GM18909 (cell line): ENCODE measurements around the gene NRM.
A peak's percentile ranks its signal among the peaks of the same experiment; 100 is the strongest.
"Not testable (repeated sequence)": the region's sequence is repeated elsewhere in the genome, so short reads cannot be mapped to it uniquely, and the experiment has no call there.

Source experiments
- ATAC-seq: cut with Tn5 transposase; IDR thresholded peaks from one replicate; pipeline ENCODE4 v1.9.1; 2021; ENCODE audit warnings: mild to moderate bottlenecking; ENCODE audit not compliant: unreplicated experiment, poor library complexity

NRM gene

GRCh38 chr6:30721198-30722024 lies 30.6 kb upstream of the NRM start:
- peak; percentile 35 for ATAC-seq

GRCh38 chr6:30720738-30721197 lies 30.0 kb upstream of the NRM start:
- ATAC-seq: no peak

DNA sequence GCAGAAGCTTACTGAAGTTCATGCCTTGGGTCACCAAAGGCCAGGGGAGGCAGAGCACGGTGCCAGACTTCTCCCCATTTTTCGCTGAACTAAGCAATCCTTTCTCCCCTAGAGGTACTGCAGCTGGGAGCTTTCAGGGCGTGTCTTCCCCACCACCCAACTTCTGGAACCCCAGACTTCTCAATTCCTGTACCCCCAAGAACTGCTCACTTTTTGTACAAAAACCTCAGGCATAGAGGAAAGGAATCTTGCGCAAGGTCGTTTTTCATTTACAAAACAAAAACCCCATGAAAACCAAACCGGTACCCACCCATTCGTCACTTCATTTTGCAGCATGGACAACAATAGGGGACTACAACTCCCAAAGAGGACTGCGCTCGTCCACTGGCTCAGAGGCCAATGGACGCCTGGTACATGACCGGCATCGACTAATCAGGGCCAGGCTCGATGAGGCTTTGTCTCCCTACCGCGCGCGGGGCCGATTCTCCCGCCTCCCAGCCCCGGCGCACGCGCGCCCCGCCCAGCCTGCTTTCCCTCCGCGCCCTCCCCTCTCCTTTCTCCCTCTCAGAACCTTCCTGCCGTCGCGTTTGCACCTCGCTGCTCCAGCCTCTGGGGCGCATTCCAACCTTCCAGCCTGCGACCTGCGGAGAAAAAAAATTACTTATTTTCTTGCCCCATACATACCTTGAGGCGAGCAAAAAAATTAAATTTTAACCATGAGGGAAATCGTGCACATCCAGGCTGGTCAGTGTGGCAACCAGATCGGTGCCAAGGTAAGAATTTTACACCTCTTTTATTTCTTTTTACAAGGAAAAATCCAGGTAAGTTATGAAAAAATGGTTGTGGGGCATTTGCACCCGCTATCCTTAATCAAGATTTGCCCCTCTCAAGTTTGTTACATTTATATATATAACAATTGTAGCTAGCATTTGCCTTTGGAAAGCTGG lies 29.3 kb upstream of the NRM start, which contains the start of gene TUBB:
Gene TUBB, plus strand, starts transcription at position 562 of the 947 bp plus-strand sequence. Its CDS starts 155 bp downstream, at position 717.
- peak; percentile 51 for ATAC-seq

DNA sequence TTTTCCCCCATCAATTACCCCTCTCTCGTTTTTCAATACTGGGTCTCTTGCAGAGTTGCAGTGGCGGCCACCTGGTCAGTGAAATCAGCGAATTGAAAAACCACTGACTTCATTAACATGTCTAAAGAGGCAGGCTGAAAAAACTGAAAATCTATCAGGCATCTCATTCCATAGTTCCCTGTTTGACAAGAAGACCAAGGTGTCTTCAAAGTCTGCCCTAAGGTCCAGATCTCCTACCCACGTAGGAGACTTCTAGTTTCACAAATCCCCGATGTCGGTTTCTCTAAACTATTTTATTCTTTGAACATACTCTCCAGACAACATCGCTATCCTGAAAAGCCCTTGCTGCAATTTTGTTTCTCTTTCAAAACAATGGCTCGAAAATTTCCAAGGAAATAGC lies 28.6 kb upstream of the NRM start:
- ATAC-seq: no peak

- not testable (repeated sequence) for ATAC-seq
These were observed 27.3 kb upstream of the NRM start for GRCh38 chr6:30717845-30718720.

- ATAC-seq: peak; percentile 73
These were observed 26.5 kb upstream of the NRM start, which contains the start of gene MDC1 for GRCh38 chr6:30717129-30717844. Gene MDC1 (minus strand): TSS chr6:30717281. CDS start chr6:30715175, 2,106 bp downstream.

GRCh38 chr6:30716879-30717128 lies 26.0 kb upstream of the NRM start:
- no peak for ATAC-seq

GRCh38 chr6:30714263-30714662 lies 23.5 kb upstream of the NRM start:
- ATAC-seq: no peak

GRCh38 chr6:30712441-30712945 lies 21.7 kb upstream of the NRM start:
- no peak for ATAC-seq

GRCh38 chr6:30711758-30712380 lies 21.1 kb upstream of the NRM start:
- ATAC-seq: peak; percentile 56

DNA sequence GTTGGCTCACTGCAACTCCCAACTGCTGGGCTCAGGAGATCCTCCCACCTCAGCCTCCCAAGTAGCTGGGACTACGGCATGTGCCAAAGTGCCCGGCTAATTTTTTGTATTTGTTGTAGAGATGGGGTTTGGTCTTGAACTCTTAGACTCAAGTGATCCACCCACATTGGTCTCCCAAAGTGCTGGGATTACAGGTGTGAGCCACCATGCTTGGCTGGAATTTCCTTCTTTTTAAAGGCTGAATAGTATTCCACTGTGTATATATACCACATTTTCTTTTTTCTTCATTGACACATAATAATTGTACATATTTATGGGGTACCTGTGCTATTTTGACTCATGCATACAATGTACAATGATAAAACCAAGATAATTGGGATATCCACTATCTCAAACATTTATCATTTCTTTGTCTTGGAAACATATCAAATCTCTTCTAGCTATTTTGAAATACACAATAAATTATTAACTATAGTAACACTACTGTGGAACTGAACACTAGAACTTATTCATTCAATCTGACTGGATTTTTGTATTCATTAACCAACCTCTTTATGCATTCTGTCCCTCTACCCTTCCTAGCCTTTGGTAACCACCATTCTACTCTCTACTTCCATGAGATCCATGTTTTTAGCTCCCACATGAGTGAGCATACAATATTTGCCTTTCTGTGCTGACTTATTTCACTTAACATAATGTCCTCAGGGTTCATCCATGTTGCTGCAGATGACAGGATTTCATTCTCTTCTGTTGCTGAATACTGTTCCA lies 18.5 kb upstream of the NRM start:
- no peak for ATAC-seq

DNA sequence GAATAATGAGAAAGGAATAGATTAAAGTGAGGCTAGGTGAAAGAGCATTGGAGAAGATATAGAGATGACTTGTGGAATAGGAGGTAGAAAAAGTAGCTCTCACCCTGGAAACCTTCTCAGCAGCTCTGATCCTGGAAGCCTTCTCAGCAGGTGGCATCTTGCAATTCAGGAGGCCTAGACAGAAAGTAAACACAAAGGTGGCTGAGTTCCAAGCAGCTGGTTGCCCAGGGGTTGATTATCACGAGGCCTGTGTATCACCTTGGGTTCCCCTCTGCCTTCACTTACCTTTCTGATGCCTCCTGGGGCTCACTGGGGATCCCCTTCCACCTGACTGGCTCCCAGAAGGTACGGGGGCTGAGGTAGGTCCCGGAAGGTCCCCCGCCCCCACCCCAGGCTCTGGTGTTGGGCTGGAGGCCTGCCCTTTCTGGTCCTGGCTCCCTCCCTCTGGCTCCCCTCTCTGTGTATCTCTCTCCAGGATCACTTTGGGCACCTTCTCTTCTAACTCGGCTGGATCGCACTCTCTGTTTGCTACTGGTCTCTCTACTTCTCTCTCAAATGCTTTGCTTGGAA lies 16.6 kb upstream of the NRM start:
- no peak for ATAC-seq

DNA sequence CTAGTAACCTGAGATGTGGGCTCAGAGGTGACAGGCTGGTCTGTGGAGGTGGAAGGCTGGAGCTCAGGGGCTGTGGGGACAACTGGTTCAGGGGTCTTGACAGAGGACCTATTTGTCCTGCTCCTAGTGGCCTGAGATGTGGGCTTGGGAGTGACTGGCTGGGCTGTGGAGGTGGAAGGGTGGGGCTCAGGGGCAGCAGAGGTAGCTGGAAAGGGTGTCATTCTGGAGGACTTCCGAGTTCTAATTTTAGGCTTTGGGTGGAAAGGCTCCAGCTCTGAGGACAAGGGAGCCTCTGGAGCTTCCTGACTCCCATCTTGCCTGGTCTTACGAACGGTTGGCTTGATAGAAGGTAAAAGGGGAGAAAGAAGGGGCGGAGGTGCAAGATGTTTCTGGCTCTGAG lies 14.8 kb upstream of the NRM start:
- ATAC-seq: no peak

GRCh38 chr6:30703821-30704220 lies 13.0 kb upstream of the NRM start:
- no peak for ATAC-seq

- no peak for ATAC-seq
These were observed 12.2 kb upstream of the NRM start for GRCh38 chr6:30703011-30703410.

DNA sequence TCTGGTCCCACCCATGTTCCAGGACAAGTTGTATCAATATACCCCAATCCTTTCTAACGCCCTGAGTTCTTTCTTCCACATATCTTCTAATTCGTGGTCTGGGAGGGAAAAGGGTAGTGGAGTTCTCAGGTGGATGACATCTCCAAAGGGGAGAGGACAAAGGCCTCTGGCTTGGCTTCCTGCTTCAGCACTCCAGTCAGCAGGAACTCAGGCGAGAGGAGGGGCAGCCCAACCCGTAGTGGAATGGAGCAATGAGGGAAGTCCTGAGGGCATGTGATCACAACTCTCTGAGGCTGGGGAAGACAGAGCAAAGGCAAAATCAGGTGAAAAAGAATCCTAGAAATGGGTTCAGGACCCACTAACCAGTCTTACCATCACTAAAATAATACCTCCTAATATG lies 9.6 kb upstream of the NRM start:
- ATAC-seq: no peak

DNA sequence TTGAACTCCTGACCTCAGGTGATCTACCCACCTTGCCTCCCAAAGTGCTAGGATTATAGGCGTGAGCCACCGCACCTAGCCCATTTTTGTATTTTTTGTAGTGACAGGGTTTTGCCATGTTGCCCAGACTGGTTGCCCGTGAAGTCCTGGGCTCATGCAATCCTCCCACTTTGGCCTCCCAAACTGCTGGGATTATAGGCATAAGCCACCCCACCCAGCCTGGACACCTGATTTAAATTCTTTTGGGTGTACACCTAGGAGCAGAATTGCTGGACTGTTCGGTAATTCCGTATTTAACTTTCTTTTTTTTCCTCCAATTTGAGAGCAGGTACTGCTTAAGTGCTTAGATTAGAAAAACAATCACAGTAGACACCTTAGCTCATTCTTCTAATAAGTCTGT lies 5.6 kb upstream of the NRM start:
- ATAC-seq: no peak
